Non-pigmented ciliary epithelial cell (primary cell): ENCODE measurements around the gene CLTCL1.

Experiments used
- DNase-seq: peaks from one replicate; pipeline ENCODE4 v3.0.0-alpha.2; 2010; ENCODE audit warnings: low read depth

The CLTCL1 gene

GRCh38 chr22:19195796-19196731 is 95.5 kb downstream of the CLTCL1 start:
- DNase-seq, result no peak

- no peak for DNase-seq
Measured at GRCh38 chr22:19194766-19195536, 96.6 kb downstream of the CLTCL1 start.

GRCh38 chr22:19193879-19194278 is 97.6 kb downstream of the CLTCL1 start:
- no peak for DNase-seq

GRCh38 chr22:19187716-19188563 is 103.6 kb downstream of the CLTCL1 start:
- DNase-seq, result no peak

GRCh38 chr22:19184276-19184997 is 107.1 kb downstream of the CLTCL1 start:
- DNase-seq, result no peak

- no peak for DNase-seq
Measured at GRCh38 chr22:19183216-19183615, 108.3 kb downstream of the CLTCL1 start.

GRCh38 chr22:19182472-19183157 is 108.9 kb downstream of the CLTCL1 start:
- no peak for DNase-seq

GRCh38 chr22:19181786-19182471 is 109.6 kb downstream of the CLTCL1 start:
- no peak for DNase-seq

- no peak for DNase-seq
Measured at GRCh38 chr22:19180740-19181410, 110.6 kb downstream of the CLTCL1 start.

- DNase-seq, result no peak
Measured at GRCh38 chr22:19180234-19180633, 111.3 kb downstream of the CLTCL1 start.

- DNase-seq, result peak; percentile 60
Measured at GRCh38 chr22:19179497-19180048, 111.9 kb downstream of the CLTCL1 start.

GRCh38 chr22:19178657-19179496 is 112.6 kb downstream of the CLTCL1 start, which contains the start of gene SLC25A1:
SLC25A1 (minus strand) TSS chr22:19178736; CDS start chr22:19178673, 63 bp downstream.
- DNase-seq, result no peak

- no peak for DNase-seq
Measured at GRCh38 chr22:19178065-19178656, 113.4 kb downstream of the CLTCL1 start.

GRCh38 chr22:19177164-19178064 is 114.1 kb downstream of the CLTCL1 start:
- DNase-seq, result no peak

- DNase-seq, result no peak
Measured at GRCh38 chr22:19176732-19177131, 114.8 kb downstream of the CLTCL1 start.

- DNase-seq, result no peak
Measured at GRCh38 chr22:19176175-19176643, 115.3 kb downstream of the CLTCL1 start.
